ENCODE data around the gene TGIF2. TPM values are rescaled to one million over a fixed set of nuclear protein-coding genes. Genes with fewer than 3 reads are reported as not detected.

Gene TGIF2
- total RNA-seq, 1 experiment from 2014 or later = 71.1 TPM

DNA sequence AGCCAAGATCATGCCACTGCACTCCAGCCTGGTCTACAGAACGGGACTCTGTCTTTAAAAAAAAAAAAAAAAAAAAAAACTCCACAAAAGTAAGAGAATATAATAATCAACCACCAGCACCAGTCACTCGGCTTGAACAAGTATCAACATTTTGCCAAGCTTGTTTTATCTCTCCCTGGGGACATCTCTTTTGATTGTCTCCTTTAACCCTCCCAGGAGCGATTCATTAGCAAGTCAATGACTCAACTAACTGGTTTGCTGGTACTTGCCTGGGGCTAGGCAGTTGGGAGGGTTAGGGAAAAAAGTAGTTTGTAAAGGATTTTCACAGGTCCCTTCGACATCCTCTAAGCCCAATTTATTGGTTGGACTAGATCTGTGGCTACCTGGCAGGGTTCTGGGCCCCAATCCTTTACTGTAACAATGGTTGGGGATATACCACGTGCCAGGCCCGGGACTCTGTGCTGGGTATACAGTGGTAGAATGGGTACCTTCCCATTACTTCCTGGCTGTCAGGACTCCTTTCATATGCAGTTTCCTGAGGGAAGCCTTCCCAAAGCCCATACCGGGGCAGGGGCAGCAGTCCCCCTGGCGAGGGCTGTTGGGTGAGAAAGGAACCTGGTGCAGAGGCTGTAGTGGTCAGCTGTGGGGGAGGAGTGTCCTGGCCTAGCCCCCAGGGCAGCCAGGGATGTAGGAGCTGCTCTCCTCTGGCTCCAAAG lies 12.2 kb downstream of the TGIF2 start:
- peak; percentile 63 for DNase-seq (ENCODE audit: low spot score)
- Mint-ChIP-seq H3K4me1 (peaks cover 51% of the 10 kb centered on the region), H3K27me3 (ENCODE audit: low read depth) (no peaks in the 10 kb centered on the region), H3K9me3 (peaks cover 8% of the 10 kb centered on the region), H3K4me3 (peak overlapping the region; percentile 46), H3K36me3 (peaks cover 49% of the 10 kb centered on the region), H3K27ac (peak overlapping the region; percentile 97)
- ATAC-seq = peak; percentile 88
- CTCF ChIA-PET = interaction anchor here (0.5 to 3.8 kb wide), 19 partner anchors 8 to 383 kb away, joined by 3 to 32 read pairs (median 3); partner anchors contain the start of genes RAB5IF, SLA2 and TGIF2
- POLR2A ChIA-PET = interaction anchor here (0.6 to 3.0 kb wide), 6 partner anchors 9 to 1444 kb away, joined by 3 to 54 read pairs (median 6); partner anchors contain the start of genes DSN1, RAB5IF and TGIF2
- no peak for TF ChIP-seq ESRRA (CRISPR knock-in tag; IDR thresholded peaks at IDR 0.05; ENCODE audit: borderline replicate concordance)
- TF ChIP-seq ZNF317 (CRISPR knock-in tag; IDR thresholded peaks at IDR 0.05; ENCODE audit: borderline replicate concordance, low read depth) = no peak
- TF ChIP-seq, protein P1, sequence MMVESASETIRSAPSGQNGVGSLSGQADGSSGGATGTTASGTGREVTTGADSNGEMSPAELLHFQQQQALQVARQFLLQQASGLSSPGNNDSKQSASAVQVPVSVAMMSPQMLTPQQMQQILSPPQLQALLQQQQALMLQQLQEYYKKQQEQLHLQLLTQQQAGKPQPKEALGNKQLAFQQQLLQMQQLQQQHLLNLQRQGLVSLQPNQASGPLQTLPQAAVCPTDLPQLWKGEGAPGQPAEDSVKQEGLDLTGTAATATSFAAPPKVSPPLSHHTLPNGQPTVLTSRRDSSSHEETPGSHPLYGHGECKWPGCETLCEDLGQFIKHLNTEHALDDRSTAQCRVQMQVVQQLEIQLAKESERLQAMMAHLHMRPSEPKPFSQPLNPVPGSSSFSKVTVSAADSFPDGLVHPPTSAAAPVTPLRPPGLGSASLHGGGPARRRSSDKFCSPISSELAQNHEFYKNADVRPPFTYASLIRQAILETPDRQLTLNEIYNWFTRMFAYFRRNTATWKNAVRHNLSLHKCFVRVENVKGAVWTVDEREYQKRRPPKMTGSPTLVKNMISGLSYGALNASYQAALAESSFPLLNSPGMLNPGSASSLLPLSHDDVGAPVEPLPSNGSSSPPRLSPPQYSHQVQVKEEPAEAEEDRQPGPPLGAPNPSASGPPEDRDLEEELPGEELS (CRISPR knock-in tag; IDR thresholded peaks at IDR 0.05) = peak; percentile 36; the same call in 1 of the 2 replicates
- no peak for TF ChIP-seq ZNF232 (CRISPR knock-in tag; IDR thresholded peaks at IDR 0.05)
- TF ChIP-seq HMGA2 (CRISPR knock-in tag; IDR thresholded peaks at IDR 0.05) = no peak
- no peak for TF ChIP-seq TCF7 (CRISPR knock-in tag; IDR thresholded peaks at IDR 0.05; ENCODE audit: low read depth)
- TF ChIP-seq, protein P2, sequence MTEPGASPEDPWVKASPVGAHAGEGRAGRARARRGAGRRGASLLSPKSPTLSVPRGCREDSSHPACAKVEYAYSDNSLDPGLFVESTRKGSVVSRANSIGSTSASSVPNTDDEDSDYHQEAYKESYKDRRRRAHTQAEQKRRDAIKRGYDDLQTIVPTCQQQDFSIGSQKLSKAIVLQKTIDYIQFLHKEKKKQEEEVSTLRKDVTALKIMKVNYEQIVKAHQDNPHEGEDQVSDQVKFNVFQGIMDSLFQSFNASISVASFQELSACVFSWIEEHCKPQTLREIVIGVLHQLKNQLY (CRISPR knock-in tag; IDR thresholded peaks at IDR 0.05) = no peak
- TF ChIP-seq FOXP1 (CRISPR knock-in tag; IDR thresholded peaks at IDR 0.05; ENCODE audit: borderline replicate concordance) = peak; percentile 51; the same call in 1 of the 2 replicates
- TF ChIP-seq, protein P3, sequence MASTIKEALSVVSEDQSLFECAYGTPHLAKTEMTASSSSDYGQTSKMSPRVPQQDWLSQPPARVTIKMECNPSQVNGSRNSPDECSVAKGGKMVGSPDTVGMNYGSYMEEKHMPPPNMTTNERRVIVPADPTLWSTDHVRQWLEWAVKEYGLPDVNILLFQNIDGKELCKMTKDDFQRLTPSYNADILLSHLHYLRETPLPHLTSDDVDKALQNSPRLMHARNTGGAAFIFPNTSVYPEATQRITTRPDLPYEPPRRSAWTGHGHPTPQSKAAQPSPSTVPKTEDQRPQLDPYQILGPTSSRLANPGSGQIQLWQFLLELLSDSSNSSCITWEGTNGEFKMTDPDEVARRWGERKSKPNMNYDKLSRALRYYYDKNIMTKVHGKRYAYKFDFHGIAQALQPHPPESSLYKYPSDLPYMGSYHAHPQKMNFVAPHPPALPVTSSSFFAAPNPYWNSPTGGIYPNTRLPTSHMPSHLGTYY (CRISPR knock-in tag; IDR thresholded peaks at IDR 0.05) = no peak
- TF ChIP-seq ZNF138 (CRISPR knock-in tag; conservative IDR thresholded peaks at IDR 0.05) = no peak
- TF ChIP-seq SP1 (CRISPR knock-in tag; conservative IDR thresholded peaks at IDR 0.05) = peak; percentile 66; the same call in 1 of the 2 replicates
- TF ChIP-seq CBFB (CRISPR knock-in tag; IDR thresholded peaks at IDR 0.05; ENCODE audit: low read depth) = 0 out of 2 replicates have a peak, but pooled peaks have one; percentile 26
- TF ChIP-seq TP53 (CRISPR knock-in tag; IDR thresholded peaks at IDR 0.05) = 0 out of 2 replicates have a peak, but pooled peaks have one; percentile 29
- TF ChIP-seq, protein P4, sequence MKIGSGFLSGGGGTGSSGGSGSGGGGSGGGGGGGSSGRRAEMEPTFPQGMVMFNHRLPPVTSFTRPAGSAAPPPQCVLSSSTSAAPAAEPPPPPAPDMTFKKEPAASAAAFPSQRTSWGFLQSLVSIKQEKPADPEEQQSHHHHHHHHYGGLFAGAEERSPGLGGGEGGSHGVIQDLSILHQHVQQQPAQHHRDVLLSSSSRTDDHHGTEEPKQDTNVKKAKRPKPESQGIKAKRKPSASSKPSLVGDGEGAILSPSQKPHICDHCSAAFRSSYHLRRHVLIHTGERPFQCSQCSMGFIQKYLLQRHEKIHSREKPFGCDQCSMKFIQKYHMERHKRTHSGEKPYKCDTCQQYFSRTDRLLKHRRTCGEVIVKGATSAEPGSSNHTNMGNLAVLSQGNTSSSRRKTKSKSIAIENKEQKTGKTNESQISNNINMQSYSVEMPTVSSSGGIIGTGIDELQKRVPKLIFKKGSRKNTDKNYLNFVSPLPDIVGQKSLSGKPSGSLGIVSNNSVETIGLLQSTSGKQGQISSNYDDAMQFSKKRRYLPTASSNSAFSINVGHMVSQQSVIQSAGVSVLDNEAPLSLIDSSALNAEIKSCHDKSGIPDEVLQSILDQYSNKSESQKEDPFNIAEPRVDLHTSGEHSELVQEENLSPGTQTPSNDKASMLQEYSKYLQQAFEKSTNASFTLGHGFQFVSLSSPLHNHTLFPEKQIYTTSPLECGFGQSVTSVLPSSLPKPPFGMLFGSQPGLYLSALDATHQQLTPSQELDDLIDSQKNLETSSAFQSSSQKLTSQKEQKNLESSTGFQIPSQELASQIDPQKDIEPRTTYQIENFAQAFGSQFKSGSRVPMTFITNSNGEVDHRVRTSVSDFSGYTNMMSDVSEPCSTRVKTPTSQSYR (CRISPR knock-in tag; IDR thresholded peaks at IDR 0.05) = peak; percentile 77
- TF ChIP-seq, protein P5, sequence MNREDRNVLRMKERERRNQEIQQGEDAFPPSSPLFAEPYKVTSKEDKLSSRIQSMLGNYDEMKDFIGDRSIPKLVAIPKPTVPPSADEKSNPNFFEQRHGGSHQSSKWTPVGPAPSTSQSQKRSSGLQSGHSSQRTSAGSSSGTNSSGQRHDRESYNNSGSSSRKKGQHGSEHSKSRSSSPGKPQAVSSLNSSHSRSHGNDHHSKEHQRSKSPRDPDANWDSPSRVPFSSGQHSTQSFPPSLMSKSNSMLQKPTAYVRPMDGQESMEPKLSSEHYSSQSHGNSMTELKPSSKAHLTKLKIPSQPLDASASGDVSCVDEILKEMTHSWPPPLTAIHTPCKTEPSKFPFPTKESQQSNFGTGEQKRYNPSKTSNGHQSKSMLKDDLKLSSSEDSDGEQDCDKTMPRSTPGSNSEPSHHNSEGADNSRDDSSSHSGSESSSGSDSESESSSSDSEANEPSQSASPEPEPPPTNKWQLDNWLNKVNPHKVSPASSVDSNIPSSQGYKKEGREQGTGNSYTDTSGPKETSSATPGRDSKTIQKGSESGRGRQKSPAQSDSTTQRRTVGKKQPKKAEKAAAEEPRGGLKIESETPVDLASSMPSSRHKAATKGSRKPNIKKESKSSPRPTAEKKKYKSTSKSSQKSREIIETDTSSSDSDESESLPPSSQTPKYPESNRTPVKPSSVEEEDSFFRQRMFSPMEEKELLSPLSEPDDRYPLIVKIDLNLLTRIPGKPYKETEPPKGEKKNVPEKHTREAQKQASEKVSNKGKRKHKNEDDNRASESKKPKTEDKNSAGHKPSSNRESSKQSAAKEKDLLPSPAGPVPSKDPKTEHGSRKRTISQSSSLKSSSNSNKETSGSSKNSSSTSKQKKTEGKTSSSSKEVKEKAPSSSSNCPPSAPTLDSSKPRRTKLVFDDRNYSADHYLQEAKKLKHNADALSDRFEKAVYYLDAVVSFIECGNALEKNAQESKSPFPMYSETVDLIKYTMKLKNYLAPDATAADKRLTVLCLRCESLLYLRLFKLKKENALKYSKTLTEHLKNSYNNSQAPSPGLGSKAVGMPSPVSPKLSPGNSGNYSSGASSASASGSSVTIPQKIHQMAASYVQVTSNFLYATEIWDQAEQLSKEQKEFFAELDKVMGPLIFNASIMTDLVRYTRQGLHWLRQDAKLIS (CRISPR knock-in tag; IDR thresholded peaks at IDR 0.05; ENCODE audit: borderline replicate concordance) = no peak
- TF ChIP-seq ETV6 (CRISPR knock-in tag; IDR thresholded peaks at IDR 0.05) = peak; percentile 80
- TF ChIP-seq, protein P6, sequence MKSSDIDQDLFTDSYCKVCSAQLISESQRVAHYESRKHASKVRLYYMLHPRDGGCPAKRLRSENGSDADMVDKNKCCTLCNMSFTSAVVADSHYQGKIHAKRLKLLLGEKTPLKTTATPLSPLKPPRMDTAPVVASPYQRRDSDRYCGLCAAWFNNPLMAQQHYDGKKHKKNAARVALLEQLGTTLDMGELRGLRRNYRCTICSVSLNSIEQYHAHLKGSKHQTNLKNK (CRISPR knock-in tag; IDR thresholded peaks at IDR 0.05) = no peak
- 0 out of 2 replicates have a peak, but pooled peaks have one; percentile 41 for TF ChIP-seq MYBL2 (CRISPR knock-in tag; IDR thresholded peaks at IDR 0.05)
- TF ChIP-seq GTF2I (CRISPR knock-in tag; conservative IDR thresholded peaks at IDR 0.05) = no peak
- TF ChIP-seq, protein P7, sequence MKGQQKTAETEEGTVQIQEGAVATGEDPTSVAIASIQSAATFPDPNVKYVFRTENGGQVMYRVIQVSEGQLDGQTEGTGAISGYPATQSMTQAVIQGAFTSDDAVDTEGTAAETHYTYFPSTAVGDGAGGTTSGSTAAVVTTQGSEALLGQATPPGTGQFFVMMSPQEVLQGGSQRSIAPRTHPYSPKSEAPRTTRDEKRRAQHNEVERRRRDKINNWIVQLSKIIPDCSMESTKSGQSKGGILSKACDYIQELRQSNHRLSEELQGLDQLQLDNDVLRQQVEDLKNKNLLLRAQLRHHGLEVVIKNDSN (CRISPR knock-in tag; IDR thresholded peaks at IDR 0.05) = peak; percentile 79
- TF ChIP-seq ZNF121 (CRISPR knock-in tag; IDR thresholded peaks at IDR 0.05) = peak; percentile 79
- TF ChIP-seq CREM (CRISPR knock-in tag; IDR thresholded peaks at IDR 0.05) = no peak
- TF ChIP-seq, protein P8, sequence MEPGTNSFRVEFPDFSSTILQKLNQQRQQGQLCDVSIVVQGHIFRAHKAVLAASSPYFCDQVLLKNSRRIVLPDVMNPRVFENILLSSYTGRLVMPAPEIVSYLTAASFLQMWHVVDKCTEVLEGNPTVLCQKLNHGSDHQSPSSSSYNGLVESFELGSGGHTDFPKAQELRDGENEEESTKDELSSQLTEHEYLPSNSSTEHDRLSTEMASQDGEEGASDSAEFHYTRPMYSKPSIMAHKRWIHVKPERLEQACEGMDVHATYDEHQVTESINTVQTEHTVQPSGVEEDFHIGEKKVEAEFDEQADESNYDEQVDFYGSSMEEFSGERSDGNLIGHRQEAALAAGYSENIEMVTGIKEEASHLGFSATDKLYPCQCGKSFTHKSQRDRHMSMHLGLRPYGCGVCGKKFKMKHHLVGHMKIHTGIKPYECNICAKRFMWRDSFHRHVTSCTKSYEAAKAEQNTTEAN (CRISPR knock-in tag; IDR thresholded peaks at IDR 0.05) = no peak
